ENCODE data around the gene PTGER4.

- TF ChIP-seq CTCF (IDR thresholded peaks at IDR 0.05; ENCODE audit: low read length), result peak; percentile 66
- TF ChIP-seq EZH2 (optimal IDR thresholded peaks at IDR 0.05; ENCODE audit: low read depth, low read length), result no peak
Observed at GRCh38 chr5:40736103-40736875, 56.6 kb downstream of the PTGER4 start.

All from MM.1S (cell line).